NCI-H748 (cell line): ENCODE data around the gene SNTN.

Experiments
- DNase-seq: peaks from one replicate; lab custom pipeline; 2025; ENCODE audit not compliant: unreplicated experiment; lab: John Stamatoyannopoulos, UW

Gene SNTN

DNA sequence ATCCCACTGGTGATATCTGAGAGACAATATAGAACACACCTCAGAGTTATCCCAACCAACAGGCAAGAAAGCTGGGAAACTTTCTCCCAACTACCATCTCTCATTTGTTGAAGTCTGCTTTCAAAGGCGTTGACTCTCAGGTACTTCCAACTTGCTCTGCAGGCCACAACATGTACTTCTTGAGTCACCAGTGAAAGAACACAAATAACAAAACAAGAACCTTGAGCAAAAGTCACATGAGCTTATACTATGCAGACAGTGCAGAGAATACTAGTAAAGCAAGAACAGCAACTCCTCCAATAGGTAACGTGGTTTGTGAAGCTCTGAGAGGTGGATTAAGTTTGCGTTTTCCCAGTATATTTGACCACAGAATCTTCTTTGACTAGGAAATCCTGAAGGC, 20.6 kb downstream of the SNTN start:
- DNase-seq: no peak

DNA sequence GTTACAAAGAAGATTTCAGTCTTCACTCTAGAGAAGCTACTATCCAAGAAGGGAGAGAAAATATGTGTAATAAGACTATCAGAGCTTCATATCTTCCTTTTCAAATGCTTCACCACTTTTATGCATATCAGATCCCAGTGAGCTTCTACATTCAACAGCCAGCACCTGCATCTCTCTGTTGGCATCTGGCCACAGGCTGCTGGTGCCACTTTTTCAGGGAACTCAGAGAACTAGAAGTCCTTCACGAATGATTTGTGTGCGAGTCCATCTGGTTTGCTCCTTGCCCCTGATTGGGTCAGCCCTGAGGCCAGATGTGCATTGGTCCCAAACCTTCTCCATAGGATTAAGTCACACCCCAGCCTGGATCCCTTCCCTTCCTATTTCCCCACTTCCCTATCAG, 22.1 kb downstream of the SNTN start:
- DNase-seq: no peak

DNA sequence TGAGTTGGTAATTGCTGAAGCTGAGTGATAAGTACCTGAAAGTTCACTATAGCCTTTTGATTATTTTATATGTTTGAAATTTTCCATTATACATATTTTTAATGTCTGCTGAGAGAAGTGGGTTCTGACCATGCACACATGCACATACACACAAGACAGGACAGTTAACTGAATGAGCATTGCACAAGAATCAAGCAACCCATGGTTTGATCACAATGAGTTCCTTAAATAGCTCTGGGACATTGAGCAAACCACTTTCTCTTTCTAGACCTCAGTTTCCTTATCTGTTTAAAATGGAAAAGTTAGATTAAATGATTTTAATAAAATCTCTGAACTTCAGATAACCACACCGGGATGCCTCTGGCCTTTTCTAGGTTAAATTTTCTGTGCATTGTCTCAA, 26.7 kb downstream of the SNTN start:
- no peak for DNase-seq

DNA sequence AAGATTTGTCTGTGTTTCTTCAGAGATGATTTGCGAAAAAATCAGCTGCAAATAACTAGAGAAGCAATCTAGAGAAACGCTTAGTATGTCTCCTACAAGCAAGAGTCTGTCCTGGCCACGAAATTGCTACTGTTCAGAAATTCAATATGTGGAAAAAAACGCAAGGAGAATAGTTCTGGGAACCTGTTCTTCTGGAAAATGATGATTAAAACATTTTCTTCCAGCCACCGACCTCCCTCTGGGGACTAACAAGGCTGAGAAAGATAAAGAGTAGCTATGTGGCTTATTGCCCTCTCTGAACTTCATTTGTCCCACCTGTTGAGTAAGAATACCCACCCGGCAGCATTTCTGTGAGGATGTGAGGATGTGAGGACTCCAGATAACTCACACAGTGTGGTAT, 31.6 kb downstream of the SNTN start:
- DNase-seq: no peak

DNA sequence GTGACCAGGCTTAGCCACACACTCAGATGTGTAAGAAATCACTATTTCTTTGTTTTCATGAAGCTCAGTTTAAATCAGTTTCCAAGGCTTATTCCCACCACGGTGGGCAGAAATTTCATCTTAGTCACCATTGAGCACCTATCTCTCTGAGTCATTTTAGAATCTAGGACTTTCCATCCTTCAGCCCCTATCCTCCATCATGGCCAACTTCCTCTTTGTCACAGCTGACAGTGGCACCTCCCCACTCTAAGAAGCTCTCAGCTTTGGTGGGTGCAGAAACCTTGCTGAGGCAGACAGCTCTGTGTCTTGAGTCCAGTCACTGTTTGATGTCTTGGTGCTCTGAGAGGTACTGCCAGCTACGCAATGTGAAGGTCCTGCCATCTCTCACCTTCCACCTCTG, 32.9 kb downstream of the SNTN start:
- DNase-seq: no peak

DNA sequence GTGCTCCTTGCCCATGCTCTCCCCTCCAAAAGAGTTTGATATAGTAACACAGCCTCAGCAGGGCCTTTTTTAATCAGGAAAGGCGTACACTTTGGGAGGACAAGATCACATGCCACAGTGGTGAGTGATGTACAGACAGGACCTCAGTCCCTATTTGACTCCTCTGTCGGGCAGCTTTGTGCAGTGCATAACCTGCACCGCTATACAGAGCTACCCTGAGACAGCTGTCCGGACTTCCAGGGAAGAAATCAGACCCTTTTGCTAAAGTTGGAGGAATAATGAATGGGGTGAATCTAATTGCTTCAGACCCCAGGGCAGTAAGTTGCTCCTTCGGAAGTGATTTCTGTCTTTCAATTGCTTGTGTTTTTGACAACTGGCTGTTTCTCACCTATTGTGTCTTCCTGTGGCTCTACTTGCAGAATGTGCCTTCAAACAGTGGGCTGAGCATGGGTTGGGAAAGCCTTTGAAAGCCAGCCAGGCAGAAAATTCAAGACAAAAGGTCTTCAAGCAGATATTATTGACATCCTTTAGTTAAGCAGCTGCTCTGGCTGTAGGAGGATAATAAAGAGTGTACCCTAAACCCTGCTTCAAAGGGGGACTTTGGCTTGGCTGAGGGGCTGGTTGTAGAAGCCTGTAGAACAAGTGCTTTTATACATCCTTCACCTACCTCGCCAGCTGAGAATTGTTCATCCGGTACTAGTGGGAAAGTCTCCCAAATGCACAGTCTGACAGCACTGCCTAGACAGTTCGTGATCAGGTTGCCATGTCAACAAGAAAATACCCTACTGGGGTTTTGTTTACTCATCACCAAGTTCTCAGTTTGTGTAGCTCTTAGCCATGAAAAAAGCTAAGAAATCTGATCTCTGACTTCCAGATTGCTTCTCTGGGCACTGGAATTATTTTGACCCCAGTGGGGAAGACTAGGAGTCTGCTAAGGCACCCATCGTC, 35.1 kb downstream of the SNTN start:
- DNase-seq: peak; percentile 80

DNA sequence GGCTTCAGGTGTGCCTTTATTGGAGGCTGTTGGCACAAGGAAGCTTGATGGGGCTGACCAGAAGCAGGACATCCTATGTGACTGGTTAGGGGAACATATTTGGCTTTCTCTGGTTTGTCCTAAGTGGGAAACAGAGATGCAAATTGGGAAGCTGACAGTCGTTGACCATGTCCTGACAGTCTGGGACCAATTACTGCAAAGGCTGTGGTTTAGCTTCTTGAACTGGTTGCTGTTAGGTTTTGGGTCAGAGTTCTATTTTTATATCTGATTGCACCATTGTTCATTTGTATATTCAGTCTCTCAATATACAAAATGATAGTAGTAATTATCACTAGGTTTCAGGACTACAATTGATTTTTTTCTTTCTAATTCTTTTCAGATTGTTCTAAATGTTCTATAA, 36.8 kb downstream of the SNTN start:
- no peak for DNase-seq

DNA sequence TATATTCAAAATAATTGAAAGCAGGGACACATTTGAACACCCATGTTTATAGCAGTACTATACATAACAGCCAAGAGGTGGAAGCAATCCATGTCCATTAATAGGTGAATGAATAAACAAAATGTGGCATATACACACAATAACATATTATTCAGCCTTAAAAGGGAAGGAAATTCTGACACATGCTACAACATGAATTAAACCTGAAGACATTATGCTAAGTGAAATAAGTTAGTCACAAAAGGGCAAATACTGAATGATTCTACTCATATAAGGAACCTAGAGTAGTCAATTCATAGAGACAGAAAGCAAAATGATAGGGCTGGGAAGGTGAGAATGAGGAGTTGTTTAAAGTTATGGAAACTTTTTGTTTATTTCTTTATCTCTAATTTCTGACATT, 40.9 kb downstream of the SNTN start:
- no peak for DNase-seq

DNA sequence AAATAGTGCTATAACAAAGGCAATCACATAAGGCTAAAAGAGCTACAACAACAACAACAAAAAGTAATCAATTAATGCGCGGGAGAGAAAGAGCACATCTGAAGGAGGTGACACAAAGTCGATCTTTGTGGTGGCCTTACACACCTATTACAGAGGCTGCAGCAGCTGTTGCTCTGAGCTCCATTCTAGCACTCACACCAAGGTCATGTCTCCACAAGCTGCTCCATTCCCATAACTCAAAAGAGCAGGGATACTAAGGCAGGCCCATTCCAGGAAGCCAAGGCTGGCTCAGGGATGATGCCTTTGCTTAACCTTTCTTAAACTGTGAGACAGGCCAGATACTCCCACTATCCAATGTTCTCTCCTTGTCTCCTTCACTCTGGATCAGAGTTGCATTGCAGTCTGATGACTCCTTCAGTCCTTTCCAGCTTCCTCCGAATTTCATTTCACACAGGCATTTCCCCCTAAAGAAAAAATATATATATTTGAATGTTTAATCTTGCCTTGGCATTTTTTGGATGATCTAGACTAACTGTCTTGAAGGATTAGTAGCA, 52.7 kb downstream of the SNTN start:
- no peak for DNase-seq

DNA sequence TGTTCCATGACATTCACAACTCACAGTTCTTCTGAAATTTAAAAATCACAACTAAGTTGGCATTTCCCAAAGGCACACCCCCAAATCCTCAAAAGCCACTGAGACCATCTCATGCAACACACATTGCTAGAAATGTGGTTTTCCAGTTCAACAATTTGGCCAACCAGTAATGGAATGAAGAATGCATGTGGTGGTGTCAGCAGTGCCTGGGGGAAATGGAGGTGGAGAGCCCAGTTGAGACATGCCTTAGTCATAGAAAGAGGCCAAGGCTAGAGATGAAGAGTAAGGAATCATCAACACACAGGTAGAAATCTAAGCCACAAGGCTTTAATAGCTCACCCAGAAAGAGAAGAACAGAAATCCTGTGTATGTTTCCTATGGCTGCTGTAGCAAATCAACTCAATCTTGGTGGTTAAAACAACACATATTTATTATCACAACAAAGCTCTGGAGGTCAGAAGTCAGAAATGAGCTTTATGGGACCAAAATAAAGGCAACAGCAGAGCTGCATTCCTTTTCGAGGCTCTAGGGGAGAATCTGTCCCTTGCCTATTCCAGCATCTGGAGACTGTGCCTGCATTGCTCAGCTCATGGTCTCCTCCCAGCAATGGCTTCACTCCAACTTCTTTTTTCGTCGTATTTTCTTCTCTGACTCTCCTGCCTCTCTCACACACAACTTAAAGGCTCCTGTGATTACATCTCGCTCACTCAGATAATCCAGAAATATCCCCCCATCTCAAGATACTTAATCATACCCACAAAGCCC, 54.0 kb downstream of the SNTN start:
- DNase-seq: no peak

DNA sequence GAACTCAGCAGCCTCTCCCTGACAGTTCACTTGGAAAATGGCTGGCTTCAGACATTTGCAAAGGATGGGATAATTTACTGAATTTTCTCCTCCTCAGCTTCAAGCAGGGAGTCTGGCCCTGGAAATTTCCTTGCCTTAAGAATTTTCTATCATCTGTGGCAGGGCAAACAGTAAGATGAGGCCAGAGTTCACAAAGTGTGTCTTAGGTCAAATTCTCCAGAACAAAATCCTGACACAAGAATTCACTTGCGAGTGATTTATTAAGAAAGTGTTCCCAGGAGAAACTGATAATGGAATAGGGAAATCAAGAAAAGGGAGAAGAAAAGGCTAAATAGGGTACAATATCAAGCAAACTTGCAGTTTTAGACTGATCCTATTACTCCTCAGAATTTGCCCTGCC, 55.3 kb downstream of the SNTN start:
- no peak for DNase-seq

DNA sequence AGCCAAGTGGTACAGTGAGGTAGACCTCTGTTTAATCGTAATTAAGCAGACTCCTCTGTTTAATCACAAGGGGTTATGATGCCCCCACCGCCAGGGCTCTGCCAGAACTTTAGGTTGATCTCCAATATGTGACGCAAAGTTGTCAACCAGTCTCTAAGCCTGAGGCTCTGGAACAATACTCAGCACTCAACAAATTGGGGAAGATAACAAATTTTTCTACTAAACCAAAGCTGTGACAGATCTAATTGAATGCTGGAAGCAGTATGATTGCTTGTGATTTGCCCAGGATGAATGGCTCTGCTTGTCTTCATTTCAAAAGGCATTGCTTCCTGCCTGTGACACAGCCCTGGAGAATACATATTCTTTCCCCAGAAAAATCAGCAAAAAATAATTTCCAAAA, 57.1 kb downstream of the SNTN start:
- no peak for DNase-seq
